ENCODE measurements around the gene HHAT. TPM values are rescaled to one million over a fixed set of nuclear protein-coding genes. Genes with fewer than 3 reads are reported as not detected.

HHAT gene
- total and polyA plus RNA-seq, 2 donors (not counting 3 experiments of a cell fraction or from before 2014, with no cell fraction given): 2.4 to 4.3 TPM

GRCh38 chr1:210336362-210336761 lies 7.7 kb downstream of the HHAT start:
- Histone ChIP-seq H3K27ac (ENCODE audit: insufficient read depth, low read depth, low read length) (no peak overlapping the region), H3K79me2 (ENCODE audit: control insufficient read depth, insufficient read depth, low read length) (no peaks in the 10 kb centered on the region), H3K9me3 (replicated peaks; ENCODE audit: control insufficient read depth, insufficient read depth, low read length) (no peaks in the 10 kb centered on the region), H2AFZ (ENCODE audit: low read depth, low read length) (no peak overlapping the region), H3K4me1 (ENCODE audit: control insufficient read depth, extremely low read depth, insufficient read depth, low read length) (no peaks in the 10 kb centered on the region), H3K9me1 (replicated peaks; ENCODE audit: control insufficient read depth, extremely low read depth, insufficient read depth, low read length) (no peaks in the 10 kb centered on the region), H3K36me3 (ENCODE audit: control insufficient read depth in 2 of 2, extremely low read depth in 1 of 2, insufficient read depth in 2 of 2, low read length in 2 of 2) (no peaks in the 10 kb centered on the region), H3K27me3 (ENCODE audit: control insufficient read depth in 2 of 2, insufficient read depth in 2 of 2, low read length in 2 of 2) (peaks cover 0 to 2% of the 10 kb centered on the region in 2 experiments), H4K20me1 (replicated peaks; ENCODE audit: control insufficient read depth, extremely low read depth, insufficient read depth, low read length) (no peaks in the 10 kb centered on the region), H3K4me2 (ENCODE audit: insufficient read depth, low read length) (no peak overlapping the region), H3K9ac (replicated peaks; ENCODE audit: extremely low read depth, insufficient read depth, low read length) (no peak overlapping the region), H3K4me3 (replicated peaks in 1 of 3; ENCODE audit: insufficient read depth in 1 of 3, low read depth in 1 of 3, low read length in 3 of 3) (no peak overlapping the region)
- TF ChIP-seq MAX (IDR thresholded peaks at IDR 0.05; ENCODE audit: insufficient read depth, insufficient read length) (no peak), MYC (IDR thresholded peaks at IDR 0.05; ENCODE audit: low read depth, low read length) (no peak), POLR2AphosphoS5 (IDR thresholded peaks at IDR 0.05; ENCODE audit: insufficient read depth, low read depth, low read length) (no peak)
- no TSS peak for BruUV-seq (replicated peaks)
- dilution Hi-C loops (cut with MboI; ENCODE audit: extremely low pct_ligation_motif_present, low sequenced_read_pairs) (no loop called here), intact Hi-C loops (cut with micrococcal nuclease) (no loop called here)
- POLR2A ChIA-PET: no interaction called here
- FAIRE-seq: no peak
- CTCF ChIA-PET: interaction anchor here (1.3 kb wide), 1 partner anchor 25 kb away, joined by 3 read pairs; no protein-coding TSS in a partner anchor
- DNase-seq (ENCODE audit: low read depth, low spot score): no peak

GRCh38 chr1:210339500-210339899 lies 10.8 kb downstream of the HHAT start:
- no TSS peak for BruUV-seq (replicated peaks)

More at GRCh38 chr1:210339500-210339899, 10.8 kb downstream of the HHAT start:
- H4K20me1 ChIP-seq (replicated peaks; ENCODE audit: control insufficient read depth, extremely low read depth, insufficient read depth, low read length): no peaks in the 10 kb centered on the region
- H3K4me3 ChIP-seq (replicated peaks in 1 of 3; ENCODE audit: insufficient read depth in 1 of 3, low read depth in 1 of 3, low read length in 3 of 3): no peak overlapping the region
- TF ChIP-seq FOS (IDR thresholded peaks at IDR 0.05; ENCODE audit: borderline replicate concordance, insufficient read depth, low read length) (no peak), JUN (IDR thresholded peaks at IDR 0.05; ENCODE audit: borderline replicate concordance, insufficient read depth, insufficient read length, low read depth) (no peak), MAX (IDR thresholded peaks at IDR 0.05; ENCODE audit: insufficient read depth, insufficient read length) (no peak), MYC (IDR thresholded peaks at IDR 0.05; ENCODE audit: low read depth, low read length) (no peak), POLR2AphosphoS5 (IDR thresholded peaks at IDR 0.05; ENCODE audit: insufficient read depth, low read depth, low read length) (no peak), GATA2 (IDR thresholded peaks at IDR 0.05; ENCODE audit: insufficient read depth, insufficient read length, low read depth, low read length) (no peak), POLR2A (IDR thresholded peaks at IDR 0.05; ENCODE audit: low read depth, low read length) (no peak), EZH2 (IDR thresholded peaks at IDR 0.05; ENCODE audit: borderline replicate concordance, low read depth, low read length, severe bottlenecking) (no peak), CTCF (IDR thresholded peaks at IDR 0.05; ENCODE audit: extremely low read depth in 1 of 2, insufficient read depth in 1 of 2, low read depth in 1 of 2, low read length in 2 of 2) (no peak)
- no peaks in the 10 kb centered on the region for H3K4me1 ChIP-seq (ENCODE audit: control insufficient read depth, extremely low read depth, insufficient read depth, low read length)
- no peak overlapping the region for H3K9ac ChIP-seq (replicated peaks; ENCODE audit: extremely low read depth, insufficient read depth, low read length)
- intact Hi-C loops (cut with micrococcal nuclease): no loop called here
- H3K9me1 ChIP-seq (replicated peaks; ENCODE audit: control insufficient read depth, extremely low read depth, insufficient read depth, low read length): no peaks in the 10 kb centered on the region
- H3K27me3 ChIP-seq (ENCODE audit: control insufficient read depth in 2 of 2, insufficient read depth in 2 of 2, low read length in 2 of 2): no peaks in the 10 kb centered on the region
- H2AFZ ChIP-seq (ENCODE audit: low read depth, low read length): no peak overlapping the region
- no peaks in the 10 kb centered on the region for H3K36me3 ChIP-seq (ENCODE audit: control insufficient read depth in 2 of 2, extremely low read depth in 1 of 2, insufficient read depth in 2 of 2, low read length in 2 of 2)
- no peaks in the 10 kb centered on the region for H3K9me3 ChIP-seq (replicated peaks; ENCODE audit: control insufficient read depth, insufficient read depth, low read length)
- ChIA-PET POLR2A (no interaction called here), CTCF (interaction anchor here (2.6 kb wide), 1 partner anchor 11 kb away, joined by 8 read pairs; no protein-coding TSS in a partner anchor)
- no peak overlapping the region for H3K4me2 ChIP-seq (ENCODE audit: insufficient read depth, low read length)
- dilution Hi-C loops (cut with MboI; ENCODE audit: extremely low pct_ligation_motif_present, low sequenced_read_pairs): no loop called here
- no peak overlapping the region for H3K27ac ChIP-seq (ENCODE audit: insufficient read depth, low read depth, low read length)
- H3K79me2 ChIP-seq (ENCODE audit: control insufficient read depth, insufficient read depth, low read length): no peaks in the 10 kb centered on the region
- FAIRE-seq: no peak
- no peak for DNase-seq (ENCODE audit: low read depth, low spot score)
